Measurements from ENCODE around the gene SCUBE1. TPM values are rescaled to one million over a fixed set of nuclear protein-coding genes. Genes with fewer than 3 reads are reported as not detected.
"Not testable (repeated sequence)": the region's sequence is repeated elsewhere in the genome, so short reads cannot be mapped to it uniquely, and the experiment has no call there.

The SCUBE1 gene
- total and polyA plus RNA-seq, 11 donors = 0.04 to 0.40 (median 0.24) TPM; not detected in 1

GRCh38 chr22:43288378-43288777, 54.8 kb downstream of the SCUBE1 start:
- H3K27ac ChIP-seq = no peak overlapping the region
- ATAC-seq (no peak), DNase-seq (no peak)
- no peak overlapping the region for H3K4me3 ChIP-seq
- peaks cover 0 to 19% (median 11%) of the 10 kb centered on the region in 12 donors for H3K4me1 ChIP-seq
- no peak for TF ChIP-seq POLR2A (IDR thresholded peaks at IDR 0.05)
- TF ChIP-seq, protein P1, sequence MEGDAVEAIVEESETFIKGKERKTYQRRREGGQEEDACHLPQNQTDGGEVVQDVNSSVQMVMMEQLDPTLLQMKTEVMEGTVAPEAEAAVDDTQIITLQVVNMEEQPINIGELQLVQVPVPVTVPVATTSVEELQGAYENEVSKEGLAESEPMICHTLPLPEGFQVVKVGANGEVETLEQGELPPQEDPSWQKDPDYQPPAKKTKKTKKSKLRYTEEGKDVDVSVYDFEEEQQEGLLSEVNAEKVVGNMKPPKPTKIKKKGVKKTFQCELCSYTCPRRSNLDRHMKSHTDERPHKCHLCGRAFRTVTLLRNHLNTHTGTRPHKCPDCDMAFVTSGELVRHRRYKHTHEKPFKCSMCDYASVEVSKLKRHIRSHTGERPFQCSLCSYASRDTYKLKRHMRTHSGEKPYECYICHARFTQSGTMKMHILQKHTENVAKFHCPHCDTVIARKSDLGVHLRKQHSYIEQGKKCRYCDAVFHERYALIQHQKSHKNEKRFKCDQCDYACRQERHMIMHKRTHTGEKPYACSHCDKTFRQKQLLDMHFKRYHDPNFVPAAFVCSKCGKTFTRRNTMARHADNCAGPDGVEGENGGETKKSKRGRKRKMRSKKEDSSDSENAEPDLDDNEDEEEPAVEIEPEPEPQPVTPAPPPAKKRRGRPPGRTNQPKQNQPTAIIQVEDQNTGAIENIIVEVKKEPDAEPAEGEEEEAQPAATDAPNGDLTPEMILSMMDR (IDR thresholded peaks at IDR 0.05) = no peak
- peaks cover 0 to 16% (median 0%) of the 10 kb centered on the region in 9 donors for H3K27me3 ChIP-seq
- intact Hi-C loops (cut with DNase I) = no loop called here
- WGBS, 4 donors = 83 to 97% (median 94%) methylated on average over 16 of the region's 16 CpGs
- no peaks in the 10 kb centered on the region for H3K9me3 ChIP-seq
- H3K36me3 ChIP-seq = no peaks in the 10 kb centered on the region

GRCh38 chr22:43287441-43287840, 55.7 kb downstream of the SCUBE1 start:
- no peak for ATAC-seq
- intact Hi-C loops (cut with DNase I) = no loop called here
- Histone ChIP-seq H3K4me1 (peaks cover 0 to 19% (median 11%) of the 10 kb centered on the region in 12 donors), H3K27ac (no peak overlapping the region), H3K27me3 (peaks cover 0 to 16% (median 0%) of the 10 kb centered on the region in 9 donors), H3K36me3 (no peaks in the 10 kb centered on the region), H3K4me3 (no peak overlapping the region), H3K9me3 (no peaks in the 10 kb centered on the region)
- no peak for DNase-seq
- no peak for TF ChIP-seq POLR2A (IDR thresholded peaks at IDR 0.05)
- TF ChIP-seq, protein P1 (IDR thresholded peaks at IDR 0.05) = no peak
- 84 to 93% (median 89%) methylated on average over 4 of the region's 4 CpGs; no CpG with 5 or more reads in 1 of the 4 donors for WGBS, 4 donors

- H3K4me3 ChIP-seq = no peak overlapping the region
- intact Hi-C loops (cut with DNase I) = no loop called here
- DNase-seq = no peak
- no peaks in the 10 kb centered on the region for H3K36me3 ChIP-seq
- no peaks in the 10 kb centered on the region for H3K9me3 ChIP-seq
- peaks cover 0 to 16% (median 0%) of the 10 kb centered on the region in 9 donors for H3K27me3 ChIP-seq
- WGBS, 4 donors = 23 to 66% (median 41%) methylated on average over 2 of the region's 2 CpGs
- H3K4me1 ChIP-seq = no peaks in the 10 kb centered on the region
- H3K27ac ChIP-seq = no peak overlapping the region
- ATAC-seq = no peak
- TF ChIP-seq, protein P1 (IDR thresholded peaks at IDR 0.05) = no peak
- TF ChIP-seq POLR2A (IDR thresholded peaks at IDR 0.05) = no peak
These were observed 61.8 kb downstream of the SCUBE1 start for GRCh38 chr22:43281394-43281793.

GRCh38 chr22:43280523-43280886, 62.7 kb downstream of the SCUBE1 start:
- DNase-seq, ATAC-seq, H3K4me1 ChIP-seq: not testable (repeated sequence)

More at GRCh38 chr22:43280523-43280886, 62.7 kb downstream of the SCUBE1 start:
- intact Hi-C loops (cut with DNase I); H3K27ac ChIP-seq; H3K36me3 ChIP-seq; H3K9me3 ChIP-seq; H3K4me3 ChIP-seq: not testable (repeated sequence)
- peaks cover 0 to 14% (median 0%) of the 10 kb centered on the region in 9 donors for H3K27me3 ChIP-seq
- 32 to 58% (median 48%) methylated on average over 3 of the region's 3 CpGs for WGBS, 4 donors
